Tongue (tissue), 2 donors: Measurements from ENCODE around the gene IL17D. TPM values are rescaled to one million over a fixed set of nuclear protein-coding genes. Genes with fewer than 3 reads are reported as not detected.
A peak's percentile ranks its signal among the peaks of the same experiment; 100 is the strongest.
"Not testable (repeated sequence)": the region's sequence is repeated elsewhere in the genome, so short reads cannot be mapped to it uniquely, and the experiment has no call there.

Source experiments
- DNase-seq: peaks from one replicate; pipeline ENCODE4 v3.0.0-alpha.2; 2015
- total RNA-seq: library from RNA; depleted of rRNA; stranded (reverse); fragments of >200 nt; gene quantifications from one replicate; pipeline ENCODE4 v1.2.3, GENCODE V29; 2014

Gene IL17D, protein sequence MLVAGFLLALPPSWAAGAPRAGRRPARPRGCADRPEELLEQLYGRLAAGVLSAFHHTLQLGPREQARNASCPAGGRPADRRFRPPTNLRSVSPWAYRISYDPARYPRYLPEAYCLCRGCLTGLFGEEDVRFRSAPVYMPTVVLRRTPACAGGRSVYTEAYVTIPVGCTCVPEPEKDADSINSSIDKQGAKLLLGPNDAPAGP
- total RNA-seq, result 8.8 TPM

DNA sequence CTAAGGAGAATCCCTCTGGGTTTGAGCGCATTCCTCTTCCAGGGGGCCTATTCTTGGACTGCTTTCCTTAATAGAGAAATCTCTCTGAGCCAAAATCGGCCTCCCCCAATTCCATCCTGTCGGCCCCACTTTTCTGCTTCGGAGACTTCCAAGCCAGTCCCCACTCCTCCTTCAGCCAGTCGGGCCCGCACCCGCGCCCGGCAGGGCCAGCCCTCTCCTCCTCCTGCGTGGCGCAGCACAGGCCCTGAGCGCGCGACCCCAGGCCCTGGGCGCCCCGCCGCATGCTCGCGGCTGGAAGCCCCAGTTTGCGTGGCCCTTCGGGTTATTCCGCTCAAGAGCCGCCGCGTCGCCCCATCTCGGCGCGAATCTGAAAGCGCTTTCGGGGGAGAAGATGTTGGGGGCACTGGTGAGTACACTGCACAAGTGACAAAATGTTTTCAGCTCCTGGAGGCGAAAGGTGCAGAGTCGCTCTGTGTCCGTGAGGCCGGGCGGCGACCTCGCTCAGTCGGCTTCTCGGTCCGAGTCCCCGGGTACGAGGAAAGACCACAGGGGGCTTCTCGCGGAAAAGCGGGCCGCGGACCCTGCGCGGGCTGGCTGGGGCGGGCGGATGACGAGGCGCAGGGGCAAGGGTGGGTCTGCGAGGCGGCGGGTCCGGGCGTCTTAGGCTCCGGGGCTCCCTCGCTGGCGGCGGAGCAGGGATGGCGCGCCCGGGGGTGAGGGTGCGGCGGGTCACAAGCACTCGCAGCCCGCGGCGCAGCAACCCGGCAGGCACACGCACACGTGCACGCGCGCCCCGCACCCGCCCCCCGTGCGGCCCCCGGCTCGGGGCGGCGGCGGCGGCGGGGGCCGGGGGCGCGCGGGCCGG lies at the start of gene IL17D:
TSS of gene IL17D (plus strand) at position 785 of the 865 bp plus-strand sequence. CDS start 303 bp downstream, outside the sequence.
- DNase-seq, result peak; percentile 52

- peak; percentile 48 for DNase-seq
Observed at GRCh38 chr13:20654156-20654555, 49.3 kb upstream of the IL17D start.

DNA sequence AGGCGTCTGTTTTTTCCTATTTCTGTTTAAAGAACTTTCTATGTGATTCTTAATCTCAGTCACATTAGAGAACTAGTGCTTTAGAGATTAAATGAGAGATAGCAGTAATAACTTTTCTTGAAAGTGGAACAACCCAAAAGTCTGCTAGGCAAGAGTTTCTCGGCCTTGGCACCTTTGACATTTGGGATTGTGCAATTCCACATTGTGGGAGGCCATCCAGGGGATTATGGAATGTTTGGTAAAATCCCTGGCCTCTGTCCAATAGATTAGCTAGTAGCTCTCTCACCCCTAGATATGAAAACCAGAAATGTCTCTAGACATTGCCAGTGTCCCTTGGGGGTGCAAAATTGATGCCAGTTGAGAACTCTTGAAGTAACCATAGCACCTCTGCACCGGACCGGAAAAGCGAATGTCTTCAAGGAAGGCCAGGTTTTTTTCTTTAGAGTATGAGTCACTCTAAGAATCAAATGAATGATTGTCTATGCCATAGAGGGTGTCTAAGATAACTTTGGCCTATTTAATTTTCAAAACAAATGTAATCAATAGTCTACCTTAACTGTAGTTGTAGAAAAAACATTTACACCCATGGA lies 45.0 kb upstream of the IL17D start:
- DNase-seq, result no peak

DNA sequence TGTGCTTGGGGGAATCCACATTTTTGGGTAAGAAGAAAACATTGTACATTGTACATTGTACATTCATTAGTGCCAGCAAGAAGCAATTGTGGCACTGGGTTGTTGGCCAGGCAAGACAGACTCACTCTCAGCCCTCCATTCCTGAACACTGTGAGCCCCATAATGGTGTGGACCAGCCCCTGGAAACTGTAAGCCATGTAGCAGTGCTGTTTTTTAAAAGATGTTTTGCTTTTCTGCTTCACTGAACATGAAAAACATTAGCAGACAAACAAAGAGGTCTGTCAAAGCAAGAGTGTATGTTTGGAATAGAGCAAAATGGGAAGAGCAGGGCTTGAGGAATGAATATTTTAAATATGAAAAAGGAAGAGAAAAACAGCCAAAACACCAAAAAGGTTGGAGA lies 39.1 kb upstream of the IL17D start:
- DNase-seq, result no peak

DNA sequence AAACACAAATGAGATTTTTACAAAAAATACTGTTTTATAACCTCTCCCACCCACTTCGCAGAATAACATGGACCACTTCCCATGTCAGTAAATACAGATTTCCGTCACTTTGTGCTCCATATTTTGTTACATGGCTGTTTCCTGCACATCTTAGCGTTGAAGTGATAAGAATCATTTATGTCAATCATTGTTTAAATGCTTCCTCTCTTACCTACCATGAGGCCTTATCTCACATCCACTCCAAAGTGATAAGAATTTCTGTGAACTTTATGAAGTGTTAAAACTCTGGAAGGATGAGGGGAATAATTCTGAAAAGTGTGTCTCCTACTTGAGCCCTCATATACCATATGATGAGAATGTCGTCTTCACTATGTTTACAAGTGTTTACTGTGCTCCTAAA lies 36.6 kb upstream of the IL17D start:
- no peak for DNase-seq

DNA sequence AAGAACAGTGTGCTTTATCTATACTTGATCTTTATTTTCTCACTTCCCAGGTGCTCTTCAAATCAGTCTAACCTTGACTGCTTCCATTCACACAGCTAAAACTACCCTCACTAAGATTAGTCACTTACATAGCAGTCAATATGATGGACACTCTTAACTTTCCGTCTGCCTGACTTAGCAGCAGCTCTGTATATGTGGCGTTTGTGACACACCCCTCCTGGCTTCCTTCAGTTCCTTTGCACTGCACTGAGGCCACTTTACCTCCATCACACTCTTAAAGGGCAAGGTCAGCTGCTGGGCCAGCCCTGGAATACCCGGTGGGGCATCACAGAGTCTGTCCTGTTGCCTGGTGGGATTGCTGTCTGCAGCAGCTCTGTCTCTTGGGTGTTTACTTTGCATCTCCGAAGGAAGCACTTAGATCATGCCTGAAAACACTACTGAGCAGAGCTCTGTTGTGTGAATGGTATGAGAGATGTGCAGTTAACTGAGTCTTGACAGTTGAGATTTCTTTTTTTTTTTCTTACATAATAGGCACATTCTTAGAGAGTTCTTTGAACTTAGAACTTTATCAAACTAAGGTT lies 35.6 kb upstream of the IL17D start:
- no peak for DNase-seq

DNA sequence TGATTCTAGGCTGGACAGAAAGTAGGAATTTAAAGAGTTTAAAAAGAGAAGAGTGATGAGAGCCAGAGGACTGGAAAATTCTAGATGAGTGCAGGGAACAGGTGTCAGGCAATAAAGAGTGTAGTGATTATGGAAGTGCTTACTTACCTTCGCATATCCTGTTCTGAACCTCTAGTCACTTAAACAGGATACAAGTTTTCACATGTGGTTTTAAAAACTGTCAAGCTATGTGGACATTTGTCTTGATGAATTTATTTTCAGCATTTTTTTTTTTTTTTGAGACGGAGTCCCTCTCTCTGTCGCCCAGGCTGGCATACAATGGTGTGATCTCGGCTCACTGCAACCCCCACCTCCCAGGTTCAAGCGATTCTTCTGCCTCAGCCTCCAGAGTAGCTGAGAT lies 34.3 kb upstream of the IL17D start:
- no peak for DNase-seq

GRCh38 chr13:20671789-20672188 lies 31.7 kb upstream of the IL17D start:
- no peak for DNase-seq

GRCh38 chr13:20672772-20673171 lies 30.7 kb upstream of the IL17D start:
- no peak for DNase-seq

DNA sequence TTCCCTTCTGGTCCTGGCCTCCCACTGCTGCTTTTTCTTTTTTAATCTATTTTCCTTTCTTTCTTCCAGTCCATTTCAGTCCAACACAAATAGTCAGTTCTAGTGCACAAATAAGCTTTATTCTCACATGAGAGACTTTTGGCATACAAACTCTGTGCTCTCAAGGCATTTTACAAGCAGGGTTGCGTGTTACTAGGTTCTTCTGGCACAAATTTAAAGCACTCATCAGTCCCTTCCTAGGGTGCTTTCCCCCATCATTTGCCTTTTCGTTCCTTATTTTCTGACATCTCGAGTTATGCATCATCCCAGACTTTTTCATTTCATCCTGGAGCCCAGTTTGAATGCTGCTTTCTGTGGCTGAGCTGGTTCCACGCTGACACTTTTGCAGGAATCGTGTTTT lies 29.8 kb upstream of the IL17D start:
- peak; percentile 25 for DNase-seq

DNA sequence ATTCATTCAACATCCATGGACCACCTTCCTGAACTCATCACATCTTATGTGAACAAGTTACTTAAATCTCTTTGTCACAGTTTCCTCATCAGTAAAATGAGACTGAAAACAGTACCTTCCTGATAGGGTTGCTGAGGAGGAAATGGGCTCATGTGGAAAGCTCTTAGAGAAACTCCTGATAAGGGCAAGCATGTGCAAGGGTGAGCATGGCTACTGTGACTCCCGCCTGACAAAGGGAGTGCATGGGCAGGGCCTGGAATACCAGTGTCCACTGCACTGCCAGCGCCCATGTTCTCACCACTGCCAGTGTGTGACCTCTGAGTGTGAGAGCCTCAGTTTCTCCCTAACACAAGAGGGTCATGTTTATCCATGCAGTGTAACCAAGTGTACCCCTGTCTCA lies 27.3 kb upstream of the IL17D start:
- DNase-seq, result no peak

DNA sequence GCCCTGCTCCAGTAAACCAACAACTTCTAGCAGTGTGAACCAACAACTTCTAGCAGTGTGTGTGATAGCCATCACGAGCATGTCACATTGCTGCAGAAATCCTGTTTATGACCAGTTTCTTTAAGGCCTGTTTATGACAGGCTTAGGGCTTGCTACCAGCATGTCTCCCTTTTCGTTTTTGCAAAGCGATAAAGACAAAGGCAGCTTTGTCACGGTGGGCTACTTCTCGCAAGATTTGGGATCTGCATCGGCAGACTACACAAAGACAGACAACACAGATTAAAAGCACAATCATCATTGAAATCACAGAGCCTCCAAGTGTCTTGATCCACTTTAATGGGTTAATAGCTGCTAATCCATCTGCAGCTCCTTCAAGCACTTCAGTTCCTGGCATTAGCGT lies 24.9 kb upstream of the IL17D start:
- not testable (repeated sequence) for DNase-seq

DNA sequence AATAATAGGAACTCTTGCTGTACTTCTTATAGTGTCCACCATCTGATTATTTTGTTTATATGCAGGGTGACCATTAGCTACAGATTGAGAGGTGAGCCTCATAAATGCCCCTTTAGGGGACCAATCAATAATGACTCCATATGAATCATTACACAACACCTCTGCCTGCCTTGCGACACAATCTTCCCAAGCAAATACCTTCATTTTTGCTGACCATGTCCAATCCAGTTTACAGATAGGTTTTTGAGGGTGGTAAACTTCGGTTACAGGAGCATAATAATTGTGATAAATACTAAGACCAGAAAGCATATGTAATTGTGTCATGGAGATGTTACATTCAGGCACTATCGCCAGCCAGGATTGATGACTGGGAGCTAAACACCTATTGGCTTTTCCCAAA lies 23.6 kb upstream of the IL17D start:
- DNase-seq, result no peak

GRCh38 chr13:20680416-20681080 lies 23.0 kb upstream of the IL17D start:
- DNase-seq, result no peak

GRCh38 chr13:20681481-20681880 lies 22.0 kb upstream of the IL17D start:
- peak; percentile 47 for DNase-seq

GRCh38 chr13:20682061-20682460 lies 21.4 kb upstream of the IL17D start:
- DNase-seq, result no peak

DNA sequence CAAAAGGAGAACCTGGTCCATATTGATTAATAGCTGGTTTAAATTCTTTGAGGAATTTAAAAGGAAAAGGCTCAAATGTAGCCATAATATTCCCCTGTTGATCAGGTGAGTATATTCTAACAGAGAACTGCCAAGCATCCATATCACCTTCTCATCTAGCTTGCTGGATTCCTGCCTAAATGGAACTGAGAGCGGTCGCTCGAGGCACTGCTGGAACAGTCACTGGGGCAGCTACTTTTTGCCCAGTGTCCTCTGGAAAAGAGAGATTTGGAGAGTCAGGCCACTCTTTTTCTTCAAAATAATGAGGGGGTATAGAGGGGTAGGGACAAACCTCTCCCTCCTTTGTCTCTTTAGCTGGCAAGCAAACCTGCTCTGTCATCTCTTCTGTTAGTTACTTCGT lies 19.5 kb upstream of the IL17D start:
- no peak for DNase-seq

DNA sequence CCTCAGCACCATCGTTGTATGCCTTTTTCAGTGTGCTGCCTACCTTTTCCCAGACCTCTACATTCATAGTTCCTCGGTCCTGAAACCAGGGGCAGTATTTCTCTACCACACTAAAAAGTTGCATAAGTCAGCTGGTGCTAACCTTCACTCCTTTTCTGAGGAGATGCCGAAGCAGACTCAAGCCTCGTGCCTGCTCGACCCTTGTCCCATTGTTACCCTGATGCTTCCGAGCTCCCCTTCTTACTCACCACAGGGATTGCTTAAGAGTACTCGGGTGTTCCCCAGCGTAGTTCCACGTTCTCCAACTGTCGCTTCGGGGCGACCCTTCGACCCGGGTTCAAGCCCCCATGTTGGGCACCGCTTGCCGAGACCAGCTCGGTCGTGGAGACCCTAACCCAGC lies 19.0 kb upstream of the IL17D start:
- DNase-seq, result no peak

GRCh38 chr13:20685092-20685491 lies 18.4 kb upstream of the IL17D start:
- DNase-seq, result no peak

- DNase-seq, result no peak
Observed at GRCh38 chr13:20686167-20686566, 17.3 kb upstream of the IL17D start.

DNA sequence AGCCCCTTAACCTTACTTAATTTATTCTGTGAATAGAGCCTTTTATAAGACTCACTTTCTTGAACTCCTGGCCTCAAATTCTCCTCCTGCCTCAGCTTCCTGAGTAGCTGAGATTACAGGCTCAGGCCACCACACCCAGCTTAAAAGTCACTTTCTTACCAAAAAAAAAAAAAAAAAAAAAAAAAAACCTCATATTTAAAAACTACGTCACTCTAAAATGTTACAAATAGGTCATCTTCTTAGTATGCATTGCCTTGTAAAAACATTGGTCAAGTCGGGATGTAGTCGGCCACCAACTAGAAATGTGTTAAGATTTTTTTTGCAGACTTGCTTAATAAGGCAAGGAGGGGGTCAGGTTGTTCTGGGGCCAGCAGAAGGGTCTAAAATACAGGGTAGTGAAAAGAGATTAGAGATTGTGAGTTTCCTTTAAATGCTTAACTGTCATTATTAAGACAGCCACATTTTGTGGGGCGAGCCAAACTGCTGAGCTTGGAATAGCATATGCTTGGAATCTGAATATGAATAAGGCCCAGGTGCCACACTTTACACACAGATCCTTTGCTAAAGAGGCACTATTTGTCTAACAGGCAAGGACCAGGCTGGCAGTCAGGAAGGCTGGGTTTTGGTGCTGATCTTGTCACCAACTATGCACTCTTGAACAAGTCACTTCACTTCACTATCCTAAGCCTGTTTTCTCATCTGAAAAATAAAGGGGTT lies 16.5 kb upstream of the IL17D start:
- no peak for DNase-seq

DNA sequence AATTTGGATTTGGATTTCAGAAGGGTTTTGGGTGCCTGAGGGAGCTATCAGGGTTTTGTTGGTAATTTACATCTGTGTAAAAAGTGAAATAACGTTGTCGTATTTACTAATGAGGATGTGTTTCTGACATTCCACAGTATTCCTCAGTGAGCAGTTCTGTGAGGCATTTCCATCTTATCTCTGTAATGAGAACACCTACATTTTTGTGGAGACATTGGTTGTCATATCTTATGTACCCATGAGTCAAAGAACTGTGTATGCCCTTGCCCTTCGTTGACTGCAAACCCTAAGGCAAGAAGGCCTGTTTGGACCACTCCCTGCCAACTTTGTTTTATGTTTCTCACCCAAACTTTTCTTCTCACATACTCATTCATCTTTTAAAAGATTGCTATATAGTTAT lies 14.2 kb upstream of the IL17D start:
- DNase-seq, result no peak
